Measurements from ENCODE around the gene IARS2. TPM values are rescaled to one million over a fixed set of nuclear protein-coding genes. Genes with fewer than 3 reads are reported as not detected.
"Not testable (repeated sequence)": the region's sequence is repeated elsewhere in the genome, so short reads cannot be mapped to it uniquely, and the experiment has no call there.

IARS2 gene
- 58.6 TPM for polyA plus RNA-seq

DNA sequence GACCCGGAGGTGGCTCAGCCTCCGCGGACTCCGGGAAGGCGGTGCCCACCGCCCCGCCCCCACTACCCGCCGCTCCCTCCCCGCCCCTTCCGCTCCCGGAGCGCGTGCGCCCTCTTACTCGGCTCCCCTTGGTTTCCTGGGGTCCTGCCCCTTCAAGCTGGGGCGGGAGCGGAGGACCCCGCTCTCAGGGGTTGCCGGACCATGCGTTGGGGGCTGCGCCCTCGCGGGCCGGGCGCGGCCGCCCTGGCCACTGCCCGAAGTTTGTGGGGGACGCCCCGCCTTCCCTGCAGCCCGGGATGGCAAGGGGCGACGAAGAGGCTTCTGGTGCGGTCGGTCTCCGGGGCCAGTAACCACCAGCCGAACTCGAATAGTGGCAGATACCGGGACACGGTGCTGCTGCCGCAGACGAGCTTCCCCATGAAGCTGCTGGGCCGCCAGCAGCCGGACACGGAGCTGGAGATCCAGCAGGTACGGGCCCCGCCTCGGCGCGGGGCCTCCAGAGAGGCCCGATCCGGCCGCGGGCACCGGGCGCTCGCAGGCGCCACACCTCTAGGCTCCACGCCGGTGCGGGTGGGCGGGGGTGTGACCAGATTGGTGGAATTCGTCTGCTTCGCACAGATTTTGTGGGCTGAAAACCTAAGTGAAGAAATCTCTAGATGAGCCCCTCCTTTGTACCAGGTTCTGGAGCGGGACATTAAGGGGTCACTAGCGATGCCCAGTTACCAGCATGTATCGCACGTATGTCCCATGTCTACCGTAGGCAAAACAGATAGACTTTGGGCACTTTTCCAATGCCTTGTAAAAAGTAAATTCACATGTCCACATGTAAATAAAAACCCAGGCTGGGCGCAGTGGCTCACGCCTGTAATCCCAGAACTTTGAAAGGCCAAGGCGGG, at the start of gene IARS2:
IARS2 (plus strand) TSS at position 117 of the 896 bp plus-strand sequence; CDS start at position 202, 85 bp downstream.
- Mint-ChIP-seq H3K36me3 (peaks cover 1% of the 10 kb centered on the region), H3K4me3 (peak within 1 kb of the TSS; percentile 78 to 90 (median 86)), H3K27me3 (no peaks in the 10 kb centered on the region), H3K27ac (peak within 1 kb of the TSS; percentile 16 to 87 (median 72)), H3K4me1 (peaks cover 22 to 24% (median 24%) of the 10 kb centered on the region in 3 donors), H3K9me3 (no peaks in the 10 kb centered on the region)

DNA sequence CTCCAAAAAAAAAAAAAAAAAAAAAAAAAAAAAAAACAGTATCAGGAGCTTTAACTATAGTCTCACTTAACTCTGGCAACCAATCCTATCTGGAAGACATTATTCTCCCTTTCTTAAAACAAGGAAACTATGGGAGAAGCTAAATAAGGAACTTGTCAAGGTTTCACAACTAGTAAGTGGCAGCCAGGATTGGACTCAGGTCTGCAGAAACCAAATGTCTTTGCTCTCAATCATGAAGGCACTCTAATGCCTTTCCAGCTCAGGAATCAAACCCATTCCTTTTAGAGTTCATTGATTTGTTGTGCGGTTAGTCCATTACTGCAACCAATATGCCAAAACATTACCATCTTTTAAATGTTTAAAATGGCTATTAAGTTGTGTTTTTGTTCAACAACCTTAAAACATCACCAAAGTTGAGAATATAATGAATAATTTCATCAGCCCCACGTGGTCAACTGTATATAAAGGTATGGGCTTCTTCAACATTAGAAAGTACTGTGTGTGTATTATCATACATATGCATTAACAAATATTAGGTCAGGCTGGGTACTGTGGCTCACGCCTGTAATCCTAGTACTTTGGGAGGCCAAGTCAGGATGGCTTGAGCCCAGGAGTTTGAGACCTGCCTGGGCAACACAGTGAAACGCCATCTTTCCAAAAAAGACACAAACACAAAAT, 49.1 kb upstream of the IARS2 start:
- peaks cover 20 to 29% (median 25%) of the 10 kb centered on the region in 3 donors for H3K4me1 Mint-ChIP-seq
- H3K36me3 Mint-ChIP-seq = no peaks in the 10 kb centered on the region
- no peaks in the 10 kb centered on the region for H3K27me3 Mint-ChIP-seq
- peak overlapping the region; percentile 65 to 97 (median 82) for H3K27ac Mint-ChIP-seq
- H3K9me3 Mint-ChIP-seq = no peaks in the 10 kb centered on the region
- H3K4me3 Mint-ChIP-seq = peak overlapping the region; percentile 87 to 98 (median 92)

DNA sequence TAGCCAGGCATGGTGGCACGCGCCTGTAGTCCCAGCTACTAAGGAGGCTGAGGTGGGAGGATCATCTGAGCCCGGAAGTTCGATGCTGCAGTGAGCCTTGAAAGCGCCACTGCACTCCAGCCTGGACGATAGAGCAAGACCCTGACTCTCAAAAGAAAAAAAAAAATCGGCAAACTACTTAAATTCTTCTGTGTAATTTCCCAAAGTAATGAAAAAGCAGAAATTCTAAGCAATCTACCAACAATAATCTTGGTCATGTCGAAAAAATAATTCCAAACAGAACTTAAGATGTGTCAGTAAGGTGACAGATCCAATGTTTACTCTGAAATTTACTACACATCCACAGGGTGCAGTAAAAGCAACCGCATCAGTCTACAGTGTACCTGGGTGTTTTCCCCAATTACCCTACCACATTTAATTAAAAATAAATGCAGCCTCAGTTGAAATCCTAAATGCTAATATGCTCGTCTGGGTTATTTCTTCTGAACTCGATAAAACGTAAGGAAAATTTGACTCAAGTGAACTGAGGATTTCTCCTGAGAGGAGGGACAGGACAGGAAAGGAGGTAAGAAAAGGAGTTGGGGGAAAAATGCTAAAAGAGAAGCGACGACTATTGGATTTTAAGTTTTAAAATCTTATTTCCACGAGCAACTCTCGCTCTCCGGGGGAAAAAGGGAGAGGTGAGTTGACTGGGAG, 48.4 kb upstream of the IARS2 start:
- H3K36me3 Mint-ChIP-seq = no peaks in the 10 kb centered on the region
- H3K27ac Mint-ChIP-seq = peak overlapping the region; percentile 65 to 97 (median 82)
- H3K4me3 Mint-ChIP-seq = peak overlapping the region; percentile 87 to 98 (median 92)
- H3K4me1 Mint-ChIP-seq = peaks cover 20 to 29% (median 25%) of the 10 kb centered on the region in 3 donors
- H3K27me3 Mint-ChIP-seq = no peaks in the 10 kb centered on the region
- no peaks in the 10 kb centered on the region for H3K9me3 Mint-ChIP-seq

DNA sequence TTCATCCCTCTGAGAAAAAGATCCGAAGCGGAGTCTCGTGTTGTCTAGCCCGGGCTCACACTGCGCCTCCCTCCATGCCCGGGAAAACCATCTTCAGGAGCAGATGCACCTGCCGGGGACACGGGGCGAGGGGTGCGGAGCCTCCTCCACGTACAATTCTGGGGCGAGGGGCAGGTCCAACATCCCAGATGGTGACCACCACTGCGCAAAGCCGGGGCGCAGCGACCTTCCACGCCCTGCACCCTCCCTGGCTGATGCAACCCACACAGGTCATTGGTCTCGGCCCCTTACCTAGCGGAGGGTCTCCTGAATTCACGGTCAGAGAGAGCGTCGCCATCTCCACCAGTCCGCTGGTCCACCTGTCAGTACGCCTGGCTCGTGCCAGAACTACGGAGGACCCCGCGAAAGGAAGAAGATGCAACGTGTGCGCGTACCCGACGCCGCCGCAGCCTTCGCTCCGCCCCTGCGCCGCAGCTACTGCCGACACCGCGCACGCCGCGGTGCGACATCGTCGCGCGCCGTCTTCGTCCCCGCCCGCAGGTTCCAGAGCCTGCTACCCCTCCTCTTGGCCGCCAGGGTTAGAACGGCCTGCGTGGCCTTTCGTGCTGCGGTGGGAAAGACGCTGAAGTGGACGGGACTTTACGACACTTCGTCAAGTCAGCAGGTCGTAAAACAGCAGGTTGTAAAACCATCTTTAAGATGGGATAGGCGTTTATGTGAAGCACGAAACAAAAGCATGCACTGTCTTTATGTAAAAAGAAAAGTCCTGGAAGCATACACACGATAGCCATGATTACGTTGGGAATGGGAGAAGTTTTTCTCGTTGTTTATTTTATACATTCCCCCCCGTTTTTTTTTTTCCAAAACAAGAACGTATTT, 47.6 kb upstream of the IARS2 start, which contains the start of gene EPRS1:
EPRS1 (minus strand) TSS at position 454 of the 879 bp plus-strand sequence; CDS start at position 337, 117 bp downstream.
- H3K9me3 Mint-ChIP-seq = no peaks in the 10 kb centered on the region
- H3K4me1 Mint-ChIP-seq = peaks cover 20 to 29% (median 25%) of the 10 kb centered on the region in 3 donors
- H3K36me3 Mint-ChIP-seq = no peaks in the 10 kb centered on the region
- H3K27me3 Mint-ChIP-seq = no peaks in the 10 kb centered on the region
- peak within 1 kb of the TSS; percentile 65 to 97 (median 82) for H3K27ac Mint-ChIP-seq
- peak within 1 kb of the TSS; percentile 87 to 98 (median 92) for H3K4me3 Mint-ChIP-seq

DNA sequence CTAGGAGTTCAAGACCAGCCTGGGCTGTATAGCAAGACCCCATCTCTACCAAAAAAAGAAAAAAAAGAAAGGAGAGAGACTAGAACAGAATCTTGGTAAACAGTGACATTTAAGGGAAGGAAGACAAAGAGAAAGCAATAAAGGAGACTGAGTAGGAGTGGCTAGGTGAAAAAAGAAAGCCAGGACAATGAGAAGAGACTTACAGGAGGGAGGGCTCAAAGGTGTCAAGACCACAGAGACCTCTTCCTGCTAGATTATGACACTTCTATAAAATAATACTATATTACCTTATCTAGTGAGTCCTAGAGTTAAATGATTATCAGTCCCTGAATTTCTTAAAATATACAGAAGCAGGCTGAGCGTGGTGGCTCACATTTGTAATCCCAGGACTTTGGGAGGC, 37.6 kb upstream of the IARS2 start:
- no peaks in the 10 kb centered on the region for H3K9me3 Mint-ChIP-seq
- H3K36me3 Mint-ChIP-seq = peaks cover 6% of the 10 kb centered on the region
- peaks cover 0 to 5% (median 0%) of the 10 kb centered on the region in 3 donors for H3K4me1 Mint-ChIP-seq
- H3K27ac Mint-ChIP-seq = peak overlapping the region in 1 of 3 donors; percentile 70
- H3K27me3 Mint-ChIP-seq = no peaks in the 10 kb centered on the region
- H3K4me3 Mint-ChIP-seq = peak overlapping the region in 2 of 4 donors; percentile 18 to 23

DNA sequence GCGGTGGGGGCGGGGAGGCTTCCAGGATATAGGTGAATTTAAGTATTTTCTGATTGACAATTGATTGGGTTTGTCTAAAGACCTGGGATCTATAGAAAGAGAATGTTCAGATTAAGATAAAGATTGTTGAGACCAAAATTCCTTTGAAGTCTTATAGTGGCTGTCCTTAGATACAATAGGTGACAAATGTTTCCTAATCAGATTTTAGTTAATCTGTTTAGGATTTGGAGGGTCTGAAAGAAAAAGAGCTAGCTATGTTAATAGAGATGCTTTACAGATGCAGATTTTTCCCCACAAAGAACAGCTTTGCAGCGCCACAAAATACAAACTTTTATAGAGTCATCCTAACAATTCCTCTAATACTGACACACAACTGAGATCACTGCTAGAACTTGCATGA, 33.1 kb upstream of the IARS2 start:
- H3K27me3 Mint-ChIP-seq = no peaks in the 10 kb centered on the region
- H3K9me3 Mint-ChIP-seq = peaks cover 0 to 4% (median 0%) of the 10 kb centered on the region in 3 donors
- H3K27ac Mint-ChIP-seq = no peak overlapping the region
- peaks cover 11% of the 10 kb centered on the region for H3K36me3 Mint-ChIP-seq
- H3K4me1 Mint-ChIP-seq = no peaks in the 10 kb centered on the region
- no peak overlapping the region for H3K4me3 Mint-ChIP-seq

- Mint-ChIP-seq H3K27ac (no peak overlapping the region), H3K27me3 (no peaks in the 10 kb centered on the region), H3K4me1 (no peaks in the 10 kb centered on the region), H3K36me3 (peaks cover 9% of the 10 kb centered on the region), H3K9me3 (peaks cover 0 to 4% (median 0%) of the 10 kb centered on the region in 3 donors), H3K4me3 (no peak overlapping the region)
Observed at GRCh38 chr1:220062629-220063028, 31.3 kb upstream of the IARS2 start.

- H3K27ac Mint-ChIP-seq = no peak overlapping the region
Observed at GRCh38 chr1:220067269-220068204, 26.4 kb upstream of the IARS2 start.

GRCh38 chr1:220076861-220077762, 16.8 kb upstream of the IARS2 start:
- H3K9me3 Mint-ChIP-seq = peaks cover 0 to 1% (median 0%) of the 10 kb centered on the region in 3 donors
- no peak overlapping the region for H3K4me3 Mint-ChIP-seq
- H3K36me3 Mint-ChIP-seq = peaks cover 11% of the 10 kb centered on the region
- H3K27me3 Mint-ChIP-seq = no peaks in the 10 kb centered on the region
- no peak overlapping the region for H3K27ac Mint-ChIP-seq
- peaks cover 1 to 7% (median 7%) of the 10 kb centered on the region in 3 donors for H3K4me1 Mint-ChIP-seq

More at GRCh38 chr1:220067269-220068204, 26.4 kb upstream of the IARS2 start:
- H3K36me3 Mint-ChIP-seq = peaks cover 7% of the 10 kb centered on the region
- no peaks in the 10 kb centered on the region for H3K27me3 Mint-ChIP-seq
- no peak overlapping the region for H3K4me3 Mint-ChIP-seq
- H3K9me3 Mint-ChIP-seq = peaks cover 0 to 3% (median 0%) of the 10 kb centered on the region in 3 donors
- peaks cover 0 to 1% (median 0%) of the 10 kb centered on the region in 3 donors for H3K4me1 Mint-ChIP-seq

DNA sequence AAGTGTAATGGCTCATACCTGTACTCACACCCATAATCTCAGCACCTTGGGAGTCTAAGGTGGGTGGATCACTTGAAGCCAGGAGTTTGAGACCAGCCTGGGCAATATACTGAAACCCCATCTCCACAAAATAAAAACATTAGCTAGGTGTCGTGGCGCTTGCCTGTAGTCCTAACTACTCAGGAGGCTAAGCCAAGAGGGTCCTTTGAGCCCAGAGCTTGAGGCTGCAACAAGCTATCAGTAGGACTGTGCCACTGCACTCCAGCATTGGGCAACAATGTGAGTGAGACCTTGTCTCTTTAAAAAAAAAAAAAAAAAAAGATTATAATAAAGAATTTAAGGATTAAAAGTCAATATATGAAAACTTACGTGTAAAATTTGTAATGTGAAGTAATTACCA, 16.0 kb upstream of the IARS2 start:
- Mint-ChIP-seq H3K27me3 (no peaks in the 10 kb centered on the region), H3K27ac (no peak overlapping the region), H3K36me3 (peaks cover 11% of the 10 kb centered on the region), H3K4me3 (no peak overlapping the region), H3K9me3 (peaks cover 0 to 1% (median 0%) of the 10 kb centered on the region in 3 donors), H3K4me1 (peaks cover 1 to 7% (median 7%) of the 10 kb centered on the region in 3 donors)

- no peak overlapping the region for H3K27ac Mint-ChIP-seq
- H3K4me3 Mint-ChIP-seq = no peak overlapping the region
- H3K36me3 Mint-ChIP-seq = peaks cover 11% of the 10 kb centered on the region
Observed at GRCh38 chr1:220084460-220084859, 9.5 kb upstream of the IARS2 start.

GRCh38 chr1:220086261-220086686, 7.7 kb upstream of the IARS2 start:
- H3K27me3 Mint-ChIP-seq, H3K36me3 Mint-ChIP-seq, H3K9me3 Mint-ChIP-seq: not testable (repeated sequence)
- peaks cover 13 to 23% (median 21%) of the 10 kb centered on the region in 3 donors for H3K4me1 Mint-ChIP-seq
- peak overlapping the region; percentile 12 to 82 (median 62) for H3K4me3 Mint-ChIP-seq
- H3K27ac Mint-ChIP-seq = peak overlapping the region in 2 of 3 donors; percentile 39 to 72

More at GRCh38 chr1:220084460-220084859, 9.5 kb upstream of the IARS2 start:
- Mint-ChIP-seq H3K9me3 (peaks cover 0 to 1% (median 0%) of the 10 kb centered on the region in 3 donors), H3K27me3 (no peaks in the 10 kb centered on the region), H3K4me1 (peaks cover 13 to 20% (median 15%) of the 10 kb centered on the region in 3 donors)
